Tibial nerve (tissue), 4 donors: Measurements from ENCODE around the gene UGT1A9.

Experiments
- CTCF ChIP-seq, 5 experiments: fragments of 200-600 bp in 3 of 5; fragments of 450-650 bp in 2 of 5; sonication (generic) in 3 of 5; IDR thresholded peaks; one replicate each; pipeline ENCODE4 v1.5.1; 2016 to 2019; ENCODE audit warnings: antibody characterized with exemption in 5 of 5, mild to moderate bottlenecking in 3 of 5, moderate library complexity in 2 of 5
- EP300 ChIP-seq, 2 donors: sonication (generic); formaldehyde crosslinking; IDR thresholded peaks; one replicate each; pipeline ENCODE4 v1.6.1; 2017; ENCODE audit warnings: antibody characterized with exemption in 2 of 2, mild to moderate bottlenecking in 1 of 2
- POLR2A ChIP-seq, 2 donors: fragments of 450-650 bp; IDR thresholded peaks; one replicate each; pipeline ENCODE4 v1.6.1; 2017; ENCODE audit warnings: antibody characterized with exemption in 2 of 2, mild to moderate bottlenecking in 2 of 2, moderate library complexity in 2 of 2

- TF ChIP-seq CTCF (IDR thresholded peaks at IDR 0.05) (no peak), POLR2A (IDR thresholded peaks at IDR 0.05) (no peak), EP300 (IDR thresholded peaks at IDR 0.05) (no peak)
Measured at GRCh38 chr2:233663911-233664310, 7.8 kb upstream of the UGT1A9 start.
